HCT116 (cell line): Measurements from ENCODE around the gene SHISA2. TPM values are rescaled to one million over a fixed set of nuclear protein-coding genes. Genes with fewer than 3 reads are reported as not detected.
"Not testable (repeated sequence)": the region's sequence is repeated elsewhere in the genome, so short reads cannot be mapped to it uniquely, and the experiment has no call there.

Experiments
- ATAC-seq: fragments of 200-7000 bp; cut with Tn5 transposase; 2 replicates; pipeline ENCODE4 v1.9.1; 2020; ENCODE audit warnings: mild to moderate bottlenecking, moderate library complexity
- BruUV-seq: library from RNA; stranded (reverse); fragments of 400-500 nt; replicated peaks from 2 replicates; lab custom pipeline; 2021; lab: Mats Ljungman, UMichigan
- CTCF ChIA-PET: fragments of 300-600 bp; sonication (Branson Sonifier 250); formaldehyde crosslinking; loops from one replicate; lab custom pipeline; 2021; ENCODE audit warnings: antibody characterized with exemption; lab: Charles Lee
- POLR2A ChIA-PET: fragments of 300-600, 350-600 bp; sonication (Branson Sonifier 250); formaldehyde crosslinking; loops from one replicate; lab custom pipeline; 2021; ENCODE audit warnings: antibody characterized with exemption; lab: Charles Lee
- RAD21 ChIA-PET, 2 experiments: fragments of 300-600 bp; sonication (Branson Sonifier 250); formaldehyde crosslinking; loops; one replicate each; lab custom pipeline; 2023; ENCODE audit warnings: low total read pairs in 2 of 2; ENCODE audit not compliant: uncharacterized antibody in 2 of 2, unreplicated experiment in 2 of 2, low non-redundant PET in 1 of 2; lab: Charles Lee
- DNase-seq: peaks from one replicate; pipeline ENCODE4 v3.0.0-alpha.2; 2010; ENCODE audit warnings: low read depth, low spot score
- H2AFZ ChIP-seq: fragments of 200-600 bp; shearing (Covaris generic), sonication (generic); 2 replicates; pipeline ENCODE4 v1.6.1; 2017; ENCODE audit warnings: low read depth, mixed run types, mixed read lengths, antibody characterized with exemption, low read length; ENCODE audit not compliant: poor library complexity, severe bottlenecking
- H3K27ac ChIP-seq: 2 replicates; pipeline ENCODE4 v1.5.1; 2012; ENCODE audit warnings: low read depth, low read length
- H3K27me3 ChIP-seq: fragments of 200-600 bp; sonication (generic); 2 replicates; pipeline ENCODE4 v1.6.1; 2016; ENCODE audit warnings: mixed run types, low read length, mixed read lengths; ENCODE audit not compliant: insufficient read depth
- H3K36me3 ChIP-seq, 2 experiments: fragments of 200-500 bp in 1 of 2; fragments of 200-600 bp in 1 of 2; sonication (Bioruptor generic) in 1 of 2; sonication (generic) in 1 of 2; 2 replicates each; pipeline versions ENCODE4 v1.5.1 to v1.6.1; 2014 to 2016; ENCODE audit warnings: low read length in 2 of 2, inconsistent platforms in 1 of 2, mixed read lengths in 1 of 2, mixed run types in 1 of 2; ENCODE audit not compliant: insufficient read depth in 2 of 2, control insufficient read depth in 1 of 2
- H3K4me1 ChIP-seq, 2 experiments: fragments of 200-600 bp in 1 of 2; sonication (generic) in 1 of 2; 2 replicates each; pipeline versions ENCODE4 v1.5.1 to v1.6.1; 2012 to 2017; ENCODE audit warnings: low read length in 2 of 2, inconsistent platforms in 1 of 2, mild to moderate bottlenecking in 1 of 2, mixed read lengths in 1 of 2, mixed run types in 1 of 2, moderate library complexity in 1 of 2; ENCODE audit not compliant: insufficient read depth in 2 of 2, control insufficient read depth in 1 of 2
- H3K4me2 ChIP-seq: fragments of 200-600 bp; sonication (generic); 2 replicates; pipeline ENCODE4 v1.6.1; 2017; ENCODE audit warnings: mixed run types, low read length, mixed read lengths
- H3K4me3 ChIP-seq, 2 experiments: fragments of 200-600 bp in 1 of 2; sonication (generic) in 1 of 2; replicated peaks in 1 of 2; 2 replicates each; pipeline ENCODE4 v1.5.1; 2011 to 2016; ENCODE audit warnings: low read length in 2 of 2, control low read depth in 1 of 2, low read depth in 1 of 2, mild to moderate bottlenecking in 1 of 2, mixed read lengths in 1 of 2, mixed run types in 1 of 2
- H3K79me2 ChIP-seq: fragments of 200-600 bp; sonication (generic); 2 replicates; pipeline ENCODE4 v1.6.1; 2017; ENCODE audit warnings: mild to moderate bottlenecking, mixed run types, low read length, moderate library complexity, mixed read lengths; ENCODE audit not compliant: insufficient read depth
- H3K9ac ChIP-seq: fragments of 200-600 bp; sonication (generic); 2 replicates; pipeline ENCODE4 v1.6.1; 2016; ENCODE audit warnings: low read length, mixed read lengths
- H3K9me2 ChIP-seq: fragments of 200-600 bp; sonication (generic), shearing (Covaris generic); 2 replicates; pipeline ENCODE4 v1.6.1; 2017; ENCODE audit warnings: mixed run types, mild to moderate bottlenecking, moderate library complexity; ENCODE audit not compliant: insufficient read depth
- H3K9me3 ChIP-seq, 2 experiments: fragments of 200-500 bp in 1 of 2; fragments of 200-600 bp in 1 of 2; sonication (Bioruptor generic) in 1 of 2; sonication (generic) in 1 of 2; 2 replicates each; pipeline ENCODE4 v1.6.1; 2014 to 2017; ENCODE audit warnings: low read length in 2 of 2, mixed read lengths in 2 of 2, inconsistent platforms in 1 of 2, low read depth in 1 of 2, mild to moderate bottlenecking in 1 of 2, mixed run types in 1 of 2, moderate library complexity in 1 of 2; ENCODE audit not compliant: control insufficient read depth in 1 of 2, insufficient read depth in 1 of 2
- H4K20me1 ChIP-seq: fragments of 200-600 bp; sonication (generic), shearing (Covaris generic); 2 replicates; pipeline ENCODE4 v1.6.1; 2017; ENCODE audit warnings: mixed run types, mild to moderate bottlenecking, moderate library complexity; ENCODE audit not compliant: insufficient read depth
- CTCF ChIP-seq, 3 experiments: fragments of 200-600 bp in 1 of 3; sonication (generic) in 1 of 3; IDR thresholded peaks in 2 of 3; conservative IDR thresholded peaks in 1 of 3; 2 replicates each; pipeline ENCODE4 v1.5.1; 2012 to 2017; ENCODE audit warnings: low read depth in 2 of 3, low read length in 2 of 3, antibody characterized with exemption in 1 of 3, borderline replicate concordance in 1 of 3, control low read depth in 1 of 3, mild to moderate bottlenecking in 1 of 3, mixed read lengths in 1 of 3, mixed run types in 1 of 3, moderate library complexity in 1 of 3; ENCODE audit not compliant: insufficient read depth in 1 of 3
- ELF1 ChIP-seq: IDR thresholded peaks from 2 replicates; pipeline ENCODE4 v1.6.1; 2012; ENCODE audit warnings: low read depth, borderline replicate concordance
- ZNF274 ChIP-seq: fragments of 200-500 bp; sonication (Bioruptor generic); IDR thresholded peaks from 2 replicates; pipeline ENCODE4 v1.6.1; 2014; ENCODE audit warnings: mild to moderate bottlenecking, low read depth, low read length, inconsistent platforms
- intact Hi-C: fragments of 100-400 bp; cut with micrococcal nuclease; formaldehyde crosslinking; loops from 2 replicates; pipeline ENCODE4 v1.10.0; 2022
- total RNA-seq: library from RNA; stranded (reverse); gene quantifications from one replicate; pipeline ENCODE4 v1.2.1, GENCODE V29; 2021; ENCODE audit not compliant: unreplicated experiment

SHISA2 gene
- total RNA-seq, 1 experiment from 2014 or later, result not detected

GRCh38 chr13:26095846-26096610 lies 44.2 kb upstream of the SHISA2 start:
- H3K27ac ChIP-seq, result no peak overlapping the region
- H3K9ac ChIP-seq, result no peak overlapping the region
- ChIA-PET POLR2A (no interaction called here), RAD21 (no interaction called here), CTCF (interaction anchor here (0.7 kb wide), 2 partner anchors 11 to 15 kb away, joined by 3 read pairs; no protein-coding TSS in a partner anchor)
- intact Hi-C loops, result no loop called here
- H3K4me2 ChIP-seq, result no peak overlapping the region
- H4K20me1 ChIP-seq, result no peaks in the 10 kb centered on the region
- H3K9me3 ChIP-seq, result no peaks in the 10 kb centered on the region
- H3K27me3 ChIP-seq, result peaks cover 61% of the 10 kb centered on the region
- ATAC-seq (no peak), DNase-seq (no peak)
- H2AFZ ChIP-seq, result no peak overlapping the region
- TF ChIP-seq ELF1, result no peak
- H3K79me2 ChIP-seq, result no peaks in the 10 kb centered on the region
- no TSS peak for BruUV-seq
- no peaks in the 10 kb centered on the region for H3K36me3 ChIP-seq
- no peaks in the 10 kb centered on the region for H3K9me2 ChIP-seq
- H3K4me1 ChIP-seq, result no peaks in the 10 kb centered on the region
- no peak overlapping the region for H3K4me3 ChIP-seq

- Histone ChIP-seq H3K4me2 (no peak overlapping the region), H4K20me1 (no peaks in the 10 kb centered on the region), H3K79me2 (no peaks in the 10 kb centered on the region), H3K9ac (no peak overlapping the region), H3K9me3 (no peaks in the 10 kb centered on the region), H3K4me3 (no peak overlapping the region), H3K27me3 (peaks cover 61% of the 10 kb centered on the region), H3K36me3 (no peaks in the 10 kb centered on the region), H2AFZ (no peak overlapping the region), H3K4me1 (no peaks in the 10 kb centered on the region), H3K27ac (no peak overlapping the region), H3K9me2 (no peaks in the 10 kb centered on the region)
- ATAC-seq (no peak; the same call in 1 of the 2 replicates), DNase-seq (no peak)
- ChIA-PET RAD21 (no interaction called here), CTCF (interaction anchor here (0.7 kb wide), 2 partner anchors 11 to 15 kb away, joined by 3 read pairs; no protein-coding TSS in a partner anchor), POLR2A (no interaction called here)
- no TSS peak for BruUV-seq
- intact Hi-C loops, result no loop called here
- no peak for TF ChIP-seq ZNF274
- TF ChIP-seq CTCF (IDR thresholded peaks at IDR 0.05 in 2 of 3, conservative IDR thresholded peaks at IDR 0.05 in 1 of 3; ENCODE audit: borderline replicate concordance in 1 of 3, insufficient read depth in 1 of 3, low read depth in 2 of 3, low read length in 2 of 3), result peak in 2 of 3 experiments; percentile 7 to 36; a peak in 2 of 6 replicates
Measured at GRCh38 chr13:26095338-26095737, 43.5 kb upstream of the SHISA2 start.

GRCh38 chr13:26076821-26077220 lies 25.0 kb upstream of the SHISA2 start:
- H3K79me2 ChIP-seq, H3K4me1 ChIP-seq, H4K20me1 ChIP-seq, ATAC-seq, H3K27ac ChIP-seq, BruUV-seq, intact Hi-C loops, H3K4me3 ChIP-seq, H3K9me3 ChIP-seq, POLR2A ChIA-PET, H3K9me2 ChIP-seq, H3K4me2 ChIP-seq, DNase-seq, H3K36me3 ChIP-seq, H2AFZ ChIP-seq, CTCF ChIA-PET, H3K9ac ChIP-seq, RAD21 ChIA-PET: not testable (repeated sequence)
- peaks cover 40% of the 10 kb centered on the region for H3K27me3 ChIP-seq
